ENCODE results near the gene IKBKG.
"Not testable (repeated sequence)": the region's sequence is repeated elsewhere in the genome, so short reads cannot be mapped to it uniquely, and the experiment has no call there.

IKBKG gene

GRCh38 chrX:154549766-154550165 lies 2.3 kb downstream of the IKBKG start:
- no peak overlapping the region for H3K4me3 ChIP-seq (IDR thresholded peaks at IDR 0.05; ENCODE audit: insufficient read depth, low read depth, low read length)
- no peaks in the 10 kb centered on the region for H4K20me1 ChIP-seq (ENCODE audit: insufficient read depth)

DNA sequence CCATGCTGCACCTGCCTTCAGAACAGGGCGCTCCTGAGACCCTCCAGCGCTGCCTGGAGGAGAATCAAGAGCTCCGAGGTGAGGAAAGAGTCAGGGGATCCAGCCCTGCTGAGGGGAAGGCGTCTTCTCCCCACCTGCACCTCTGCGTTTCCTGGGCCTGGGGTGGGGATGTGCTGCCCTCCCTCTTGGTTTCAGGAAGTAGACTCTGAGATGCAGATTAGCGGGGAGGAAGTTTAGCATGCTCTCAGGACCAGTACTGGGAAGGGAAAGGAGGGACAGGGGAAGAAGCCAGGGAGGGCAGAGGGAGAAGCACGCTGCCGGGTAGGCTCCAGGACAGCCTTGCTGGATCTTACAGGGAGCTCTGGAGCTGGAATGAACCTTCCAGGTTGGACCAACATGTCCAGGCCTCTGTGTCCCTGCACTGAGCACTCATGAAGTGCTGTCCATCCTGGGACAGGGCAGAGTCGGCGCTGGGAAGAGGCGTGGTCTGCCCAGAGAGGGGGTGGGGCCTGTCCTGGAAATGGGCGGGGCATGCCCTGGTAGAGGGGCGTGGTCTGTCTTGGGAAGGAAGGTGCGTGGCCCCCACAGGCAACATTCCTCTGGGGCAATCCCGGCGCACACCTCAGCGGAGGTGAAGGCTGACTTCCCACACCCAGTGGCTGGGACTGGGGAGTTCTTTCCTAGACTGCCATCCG lies 4.8 kb downstream of the IKBKG start:
- not testable (repeated sequence) for H3K4me2 ChIP-seq; H3K27me3 ChIP-seq (ENCODE audit: insufficient read depth, low read depth); H3K9ac ChIP-seq; H3K4me1 ChIP-seq (ENCODE audit: low read depth, poor library complexity, severe bottlenecking); H4K20me1 ChIP-seq (ENCODE audit: insufficient read depth); H3K4me3 ChIP-seq (IDR thresholded peaks at IDR 0.05; ENCODE audit: insufficient read depth, low read depth, low read length); H3K27ac ChIP-seq; H2AFZ ChIP-seq (ENCODE audit: low read depth); H3K36me3 ChIP-seq (ENCODE audit: insufficient read depth)
- peaks cover 28% of the 10 kb centered on the region for H3K79me2 ChIP-seq (ENCODE audit: insufficient read depth, low read depth)

More at GRCh38 chrX:154549766-154550165, 2.3 kb downstream of the IKBKG start:
- H3K27ac ChIP-seq: no peak overlapping the region
- no peak for TF ChIP-seq CTCF (conservative IDR thresholded peaks at IDR 0.05; ENCODE audit: low read depth, low read length)
- H3K4me1 ChIP-seq (ENCODE audit: low read depth, poor library complexity, severe bottlenecking): peaks cover 14% of the 10 kb centered on the region
- no peaks in the 10 kb centered on the region for H3K27me3 ChIP-seq (ENCODE audit: insufficient read depth, low read depth)
- H3K4me2 ChIP-seq: no peak overlapping the region
- H3K9ac ChIP-seq: no peak overlapping the region
- H2AFZ ChIP-seq (ENCODE audit: low read depth): no peak overlapping the region
- H3K36me3 ChIP-seq (ENCODE audit: insufficient read depth): no peaks in the 10 kb centered on the region
- H3K79me2 ChIP-seq (ENCODE audit: insufficient read depth, low read depth): peaks cover 28% of the 10 kb centered on the region

GRCh38 chrX:154558060-154558690 lies 10.8 kb downstream of the IKBKG start:
- not testable (repeated sequence) for H2AFZ ChIP-seq (ENCODE audit: low read depth); H3K4me2 ChIP-seq; H3K36me3 ChIP-seq (ENCODE audit: insufficient read depth); H3K79me2 ChIP-seq (ENCODE audit: insufficient read depth, low read depth); H3K9ac ChIP-seq; H3K27ac ChIP-seq; H3K4me1 ChIP-seq (ENCODE audit: low read depth, poor library complexity, severe bottlenecking); H3K4me3 ChIP-seq (IDR thresholded peaks at IDR 0.05; ENCODE audit: insufficient read depth, low read depth, low read length); H4K20me1 ChIP-seq (ENCODE audit: insufficient read depth); H3K27me3 ChIP-seq (ENCODE audit: insufficient read depth, low read depth)

DNA sequence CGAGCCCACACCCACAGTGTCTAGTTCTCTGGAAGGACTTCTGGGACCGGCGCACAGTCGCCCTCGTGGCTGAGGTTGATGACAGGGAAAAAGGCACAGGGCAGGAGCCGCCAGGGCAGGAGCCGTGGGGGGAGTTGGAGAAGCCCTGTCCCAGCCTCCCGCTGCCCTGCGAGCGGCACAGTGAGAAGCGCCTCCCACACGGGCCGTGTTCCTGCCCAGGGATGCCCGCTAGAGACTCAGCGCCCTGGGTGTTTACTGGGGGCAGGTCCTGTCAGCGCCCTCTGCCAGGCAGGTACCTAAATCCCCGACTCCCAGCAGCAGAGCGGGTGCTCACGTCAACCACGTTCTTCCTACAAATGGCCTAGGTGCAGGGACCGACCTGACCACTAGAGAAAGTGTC lies 11.5 kb downstream of the IKBKG start:
- not testable (repeated sequence) for H3K4me1 ChIP-seq (ENCODE audit: low read depth, poor library complexity, severe bottlenecking)

GRCh38 chrX:154560326-154560725 lies 12.9 kb downstream of the IKBKG start:
- H4K20me1 ChIP-seq (ENCODE audit: insufficient read depth); H3K36me3 ChIP-seq (ENCODE audit: insufficient read depth); H3K4me1 ChIP-seq (ENCODE audit: low read depth, poor library complexity, severe bottlenecking); H3K4me3 ChIP-seq (IDR thresholded peaks at IDR 0.05; ENCODE audit: insufficient read depth, low read depth, low read length); H3K4me2 ChIP-seq; H3K9ac ChIP-seq; H3K79me2 ChIP-seq (ENCODE audit: insufficient read depth, low read depth); H2AFZ ChIP-seq (ENCODE audit: low read depth); H3K27ac ChIP-seq; H3K27me3 ChIP-seq (ENCODE audit: insufficient read depth, low read depth): not testable (repeated sequence)

More for the DNA sequence above, 11.5 kb downstream of the IKBKG start:
- H2AFZ ChIP-seq (ENCODE audit: low read depth); H3K4me2 ChIP-seq; H3K9ac ChIP-seq; H3K36me3 ChIP-seq (ENCODE audit: insufficient read depth); H3K79me2 ChIP-seq (ENCODE audit: insufficient read depth, low read depth); H3K27me3 ChIP-seq (ENCODE audit: insufficient read depth, low read depth); H3K27ac ChIP-seq; H4K20me1 ChIP-seq (ENCODE audit: insufficient read depth); H3K4me3 ChIP-seq (IDR thresholded peaks at IDR 0.05; ENCODE audit: insufficient read depth, low read depth, low read length): not testable (repeated sequence)

DNA sequence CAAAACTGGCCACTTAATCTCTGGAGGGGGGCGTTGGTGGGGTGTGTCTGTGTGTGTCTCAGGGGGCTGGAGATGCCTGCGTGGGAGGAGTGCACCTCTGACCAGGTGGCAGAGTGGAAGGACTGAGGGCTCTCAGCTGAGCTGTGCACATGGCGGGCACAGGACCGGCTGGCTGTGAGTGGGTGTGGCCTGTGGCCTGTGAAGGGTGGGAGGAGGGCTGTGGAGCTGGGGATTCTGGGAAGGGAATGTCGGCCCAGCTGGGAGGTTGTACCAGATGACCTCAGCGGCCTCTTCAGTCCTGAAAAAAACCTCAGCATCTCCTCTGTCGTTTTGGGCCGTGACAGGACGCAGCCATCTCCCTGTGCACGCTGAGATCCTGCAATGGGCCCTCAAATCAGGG lies 14.9 kb downstream of the IKBKG start:
- not testable (repeated sequence) for H3K4me3 ChIP-seq (IDR thresholded peaks at IDR 0.05; ENCODE audit: insufficient read depth, low read depth, low read length); H2AFZ ChIP-seq (ENCODE audit: low read depth); H3K27ac ChIP-seq; H3K27me3 ChIP-seq (ENCODE audit: insufficient read depth, low read depth); H3K36me3 ChIP-seq (ENCODE audit: insufficient read depth); H3K79me2 ChIP-seq (ENCODE audit: insufficient read depth, low read depth); H3K4me1 ChIP-seq (ENCODE audit: low read depth, poor library complexity, severe bottlenecking); H4K20me1 ChIP-seq (ENCODE audit: insufficient read depth); H3K9ac ChIP-seq; H3K4me2 ChIP-seq

GRCh38 chrX:154570361-154570760 lies 22.9 kb downstream of the IKBKG start:
- not testable (repeated sequence) for H3K4me1 ChIP-seq (ENCODE audit: low read depth, poor library complexity, severe bottlenecking); H3K27me3 ChIP-seq (ENCODE audit: insufficient read depth, low read depth); H3K9ac ChIP-seq; H3K79me2 ChIP-seq (ENCODE audit: insufficient read depth, low read depth); H4K20me1 ChIP-seq (ENCODE audit: insufficient read depth); H3K27ac ChIP-seq; H3K4me2 ChIP-seq; H2AFZ ChIP-seq (ENCODE audit: low read depth); H3K4me3 ChIP-seq (IDR thresholded peaks at IDR 0.05; ENCODE audit: insufficient read depth, low read depth, low read length); H3K36me3 ChIP-seq (ENCODE audit: insufficient read depth)

- H3K4me3 ChIP-seq (IDR thresholded peaks at IDR 0.05; ENCODE audit: insufficient read depth, low read depth, low read length); H2AFZ ChIP-seq (ENCODE audit: low read depth); H3K36me3 ChIP-seq (ENCODE audit: insufficient read depth); H3K27ac ChIP-seq; H3K4me1 ChIP-seq (ENCODE audit: low read depth, poor library complexity, severe bottlenecking); H4K20me1 ChIP-seq (ENCODE audit: insufficient read depth); H3K9ac ChIP-seq; H3K4me2 ChIP-seq; H3K27me3 ChIP-seq (ENCODE audit: insufficient read depth, low read depth); H3K79me2 ChIP-seq (ENCODE audit: insufficient read depth, low read depth): not testable (repeated sequence)
These were observed 25.6 kb downstream of the IKBKG start for GRCh38 chrX:154573061-154573460.

GRCh38 chrX:154575076-154575475 lies 27.7 kb downstream of the IKBKG start:
- H3K4me1 ChIP-seq (ENCODE audit: low read depth, poor library complexity, severe bottlenecking); H3K79me2 ChIP-seq (ENCODE audit: insufficient read depth, low read depth); H3K4me2 ChIP-seq; H2AFZ ChIP-seq (ENCODE audit: low read depth); H4K20me1 ChIP-seq (ENCODE audit: insufficient read depth); H3K27me3 ChIP-seq (ENCODE audit: insufficient read depth, low read depth); H3K9ac ChIP-seq; H3K27ac ChIP-seq; H3K36me3 ChIP-seq (ENCODE audit: insufficient read depth); H3K4me3 ChIP-seq (IDR thresholded peaks at IDR 0.05; ENCODE audit: insufficient read depth, low read depth, low read length): not testable (repeated sequence)

Data from KMS-11 (cell line).